Ascending aorta (tissue), 2 donors: Measurements from ENCODE around the gene AR. TPM values are rescaled to one million over a fixed set of nuclear protein-coding genes. Genes with fewer than 3 reads are reported as not detected.

ENCODE experiments used
- DNase-seq, 2 donors: peaks; one replicate each; pipeline ENCODE4 v3.0.0-alpha.2; 2019; ENCODE audit warnings: low spot score in 2 of 2
- H3K27ac ChIP-seq, 2 donors: fragments of 200-600 bp; sonication (generic); one replicate each; pipeline ENCODE4 v1.5.1; 2016 to 2017; ENCODE audit warnings: mild to moderate bottlenecking in 1 of 2
- H3K27me3 ChIP-seq: fragments of 200-600 bp; sonication (generic); one replicate; pipeline ENCODE4 v1.5.1; 2017
- H3K36me3 ChIP-seq, 2 donors: fragments of 200-600 bp; sonication (generic); one replicate each; pipeline ENCODE4 v1.5.1; 2016
- H3K4me1 ChIP-seq, 2 donors: fragments of 200-600 bp; sonication (generic); one replicate each; pipeline ENCODE4 v1.5.1; 2016 to 2017; ENCODE audit warnings: mild to moderate bottlenecking in 1 of 2
- H3K4me3 ChIP-seq, 2 donors: fragments of 200-600 bp; sonication (generic); one replicate each; pipeline ENCODE4 v1.5.1; 2016 to 2017; ENCODE audit warnings: mild to moderate bottlenecking in 1 of 2
- H3K9me3 ChIP-seq, 2 donors: fragments of 200-600 bp; sonication (generic); one replicate each; pipeline ENCODE4 v1.5.1; 2016
- intact Hi-C: fragments of 100-400 bp; cut with DNase I; formaldehyde crosslinking; loops from one replicate; pipeline ENCODE4 v1.15.1; 2023
- total RNA-seq: library from RNA; depleted of rRNA; stranded (reverse); fragments of >200 nt; gene quantifications from one replicate; pipeline ENCODE4 v1.1.0, GENCODE V29; 2016
- TF ChIP-seq, protein P1 (sequence below), 3 experiments: fragments of 200-600 bp in 2 of 3; fragments of 450-650 bp in 1 of 3; sonication (generic) in 2 of 3; IDR thresholded peaks; one replicate each; pipeline ENCODE4 v1.5.1; 2016 to 2019; ENCODE audit warnings: antibody characterized with exemption in 3 of 3, mild to moderate bottlenecking in 1 of 3, moderate library complexity in 1 of 3

Gene AR
- total RNA-seq, 1 donor from 2014 or later: 16.3 TPM

DNA sequence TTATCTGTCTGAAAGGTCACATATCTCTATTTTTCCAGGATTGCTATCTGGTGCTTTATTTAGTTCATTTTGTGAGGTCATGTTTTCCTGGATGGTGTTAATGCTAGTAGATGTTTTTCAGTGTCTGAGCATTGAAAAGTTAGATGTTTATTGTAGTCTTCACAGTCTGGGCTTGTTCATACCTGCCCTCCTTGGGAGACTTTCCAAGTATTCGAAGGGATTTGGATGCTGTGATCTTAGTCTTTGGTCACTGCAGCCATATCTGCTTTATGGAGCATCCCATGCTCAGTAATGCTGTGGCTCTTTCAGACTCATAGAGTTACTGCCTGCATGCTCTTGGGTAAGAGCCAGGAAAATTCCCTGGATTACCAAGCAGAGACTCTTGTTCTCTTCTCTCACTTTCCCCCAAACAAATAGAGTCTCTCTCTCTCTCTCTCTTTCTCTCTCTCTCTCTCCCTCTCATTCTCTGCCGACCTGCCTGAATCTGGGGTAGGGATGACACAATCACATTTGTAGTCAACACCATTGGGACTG, 130.0 kb downstream of the AR start:
- Histone ChIP-seq H3K4me3 (no peak overlapping the region), H3K27ac (no peak overlapping the region), H3K27me3 (no peaks in the 10 kb centered on the region), H3K4me1 (no peaks in the 10 kb centered on the region), H3K9me3 (no peaks in the 10 kb centered on the region), H3K36me3 (no peaks in the 10 kb centered on the region)
- DNase-seq: no peak
- TF ChIP-seq, protein P1, sequence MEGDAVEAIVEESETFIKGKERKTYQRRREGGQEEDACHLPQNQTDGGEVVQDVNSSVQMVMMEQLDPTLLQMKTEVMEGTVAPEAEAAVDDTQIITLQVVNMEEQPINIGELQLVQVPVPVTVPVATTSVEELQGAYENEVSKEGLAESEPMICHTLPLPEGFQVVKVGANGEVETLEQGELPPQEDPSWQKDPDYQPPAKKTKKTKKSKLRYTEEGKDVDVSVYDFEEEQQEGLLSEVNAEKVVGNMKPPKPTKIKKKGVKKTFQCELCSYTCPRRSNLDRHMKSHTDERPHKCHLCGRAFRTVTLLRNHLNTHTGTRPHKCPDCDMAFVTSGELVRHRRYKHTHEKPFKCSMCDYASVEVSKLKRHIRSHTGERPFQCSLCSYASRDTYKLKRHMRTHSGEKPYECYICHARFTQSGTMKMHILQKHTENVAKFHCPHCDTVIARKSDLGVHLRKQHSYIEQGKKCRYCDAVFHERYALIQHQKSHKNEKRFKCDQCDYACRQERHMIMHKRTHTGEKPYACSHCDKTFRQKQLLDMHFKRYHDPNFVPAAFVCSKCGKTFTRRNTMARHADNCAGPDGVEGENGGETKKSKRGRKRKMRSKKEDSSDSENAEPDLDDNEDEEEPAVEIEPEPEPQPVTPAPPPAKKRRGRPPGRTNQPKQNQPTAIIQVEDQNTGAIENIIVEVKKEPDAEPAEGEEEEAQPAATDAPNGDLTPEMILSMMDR (IDR thresholded peaks at IDR 0.05): no peak
- intact Hi-C loops: no loop called here

- no peak for DNase-seq
- H3K4me3 ChIP-seq: no peak overlapping the region
- H3K9me3 ChIP-seq: no peaks in the 10 kb centered on the region
- intact Hi-C loops: no loop called here
- no peaks in the 10 kb centered on the region for H3K4me1 ChIP-seq
- H3K27me3 ChIP-seq: no peaks in the 10 kb centered on the region
- H3K27ac ChIP-seq: no peak overlapping the region
- TF ChIP-seq, protein P1 (IDR thresholded peaks at IDR 0.05): no peak
- H3K36me3 ChIP-seq: no peaks in the 10 kb centered on the region
Measured at GRCh38 chrX:67674741-67675140, 130.9 kb downstream of the AR start.

- H3K36me3 ChIP-seq: peaks cover 0 to 3% of the 10 kb centered on the region in 2 donors
- intact Hi-C loops: no loop called here
- peaks cover 10% of the 10 kb centered on the region in 2 donors for H3K9me3 ChIP-seq
- DNase-seq: no peak
- H3K4me1 ChIP-seq: no peaks in the 10 kb centered on the region
- H3K27me3 ChIP-seq: no peaks in the 10 kb centered on the region
- H3K27ac ChIP-seq: no peak overlapping the region
- no peak overlapping the region for H3K4me3 ChIP-seq
- TF ChIP-seq, protein P1 (IDR thresholded peaks at IDR 0.05): no peak
Measured at GRCh38 chrX:67684136-67684535, 140.3 kb downstream of the AR start.

DNA sequence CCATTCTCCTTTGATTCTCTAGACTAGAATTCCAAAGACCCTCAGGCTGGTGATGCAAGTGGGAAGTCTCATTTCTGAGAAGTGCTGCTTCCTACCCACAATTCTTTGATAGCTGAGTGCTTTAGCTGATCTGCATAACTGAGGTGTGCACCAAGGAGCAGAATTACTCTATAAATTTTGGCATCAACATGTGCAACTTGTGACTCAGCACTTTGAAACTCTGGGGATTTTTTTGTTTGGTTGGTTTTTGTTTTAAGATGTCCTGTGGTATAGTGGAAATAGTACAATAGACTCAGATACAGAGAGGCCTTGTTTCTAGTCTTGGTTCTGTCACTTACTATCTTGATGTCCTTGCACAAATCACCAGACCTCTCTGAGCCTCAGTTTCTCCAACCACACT, 148.4 kb downstream of the AR start:
- Histone ChIP-seq H3K27ac (no peak overlapping the region), H3K9me3 (no peaks in the 10 kb centered on the region), H3K36me3 (peaks cover 0 to 3% of the 10 kb centered on the region in 2 donors), H3K27me3 (no peaks in the 10 kb centered on the region), H3K4me3 (no peak overlapping the region), H3K4me1 (no peaks in the 10 kb centered on the region)
- no peak for DNase-seq
- intact Hi-C loops: no loop called here
- TF ChIP-seq, protein P1 (IDR thresholded peaks at IDR 0.05): no peak

DNA sequence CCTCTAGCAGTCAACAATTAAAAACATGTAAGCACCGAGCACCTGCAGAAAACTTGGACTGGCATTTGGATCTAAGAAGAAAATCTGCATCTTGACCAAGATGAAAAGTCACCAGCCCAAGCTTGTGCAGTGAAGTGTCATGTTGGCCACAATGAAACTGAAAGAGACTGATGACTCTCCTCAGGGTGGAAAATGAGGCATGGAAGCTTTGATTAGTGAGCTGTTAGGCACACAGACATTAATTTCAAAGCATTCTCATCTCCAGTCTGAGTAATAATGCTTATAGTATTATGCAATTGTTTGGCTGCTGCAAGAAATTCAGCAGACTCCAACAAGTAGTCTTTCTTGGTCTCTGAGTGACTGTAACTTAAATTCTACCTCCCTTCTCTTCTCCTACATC, 150.1 kb downstream of the AR start:
- DNase-seq: no peak
- no peaks in the 10 kb centered on the region for H3K4me1 ChIP-seq
- H3K27ac ChIP-seq: no peak overlapping the region
- no peaks in the 10 kb centered on the region for H3K9me3 ChIP-seq
- intact Hi-C loops: no loop called here
- H3K27me3 ChIP-seq: no peaks in the 10 kb centered on the region
- peaks cover 0 to 3% of the 10 kb centered on the region in 2 donors for H3K36me3 ChIP-seq
- no peak overlapping the region for H3K4me3 ChIP-seq
- TF ChIP-seq, protein P1 (IDR thresholded peaks at IDR 0.05): no peak

GRCh38 chrX:67697452-67697851, 153.6 kb downstream of the AR start:
- no peak for DNase-seq
- intact Hi-C loops: no loop called here
- TF ChIP-seq, protein P1 (IDR thresholded peaks at IDR 0.05): no peak
- no peaks in the 10 kb centered on the region for H3K9me3 ChIP-seq
- H3K4me3 ChIP-seq: no peak overlapping the region
- no peaks in the 10 kb centered on the region for H3K36me3 ChIP-seq
- H3K4me1 ChIP-seq: no peaks in the 10 kb centered on the region
- H3K27ac ChIP-seq: no peak overlapping the region
- no peaks in the 10 kb centered on the region for H3K27me3 ChIP-seq
